HepG2 (cell line): ENCODE results near the gene DMBT1. TPM values are rescaled to one million over a fixed set of nuclear protein-coding genes. Genes with fewer than 3 reads are reported as not detected.

ENCODE experiments used
- ATAC-seq: fragments of 200-7000 bp; cut with Tn5 transposase; 3 replicates; pipeline ENCODE4 v1.9.1; 2020; ENCODE audit warnings: mild to moderate bottlenecking, moderate library complexity
- BruUV-seq: library from RNA; stranded (reverse); fragments of 400-500 nt; replicated peaks from 2 replicates; lab custom pipeline; 2021; lab: Mats Ljungman, UMichigan
- CTCF ChIA-PET: fragments of 300-600 bp; formaldehyde crosslinking; extraction: SDS; loops from one replicate; lab custom pipeline; 2021; ENCODE audit warnings: low total read pairs, inconsistent platforms, low intra/inter-chr PET ratio; lab: Yijun Ruan, JAX
- POLR2A ChIA-PET: fragments of 350-600 bp; sonication (Branson Sonifier 250); formaldehyde crosslinking; loops from one replicate; lab custom pipeline; 2020; ENCODE audit warnings: antibody characterized with exemption, inconsistent platforms; lab: Yijun Ruan, JAX
- DNase-seq: peaks from one replicate; pipeline ENCODE4 v3.0.0-alpha.2; 2015; ENCODE audit warnings: low spot score
- FAIRE-seq: peaks from 3 replicates; lab custom pipeline; 2011; peaks lifted over from hg19 to GRCh38; lab: Jason Lieb, UNC
- H2AFZ ChIP-seq: one replicate; pipeline ENCODE4 v1.6.1; 2011; ENCODE audit warnings: low read length, inconsistent platforms
- H3K27ac ChIP-seq: fragments of 300-600 bp; 3 replicates; pipeline ENCODE4 v1.8.0; 2011; ENCODE audit warnings: mixed run types, mild to moderate bottlenecking, mixed read lengths, low read length, inconsistent platforms; ENCODE audit not compliant: insufficient read depth; ENCODE audit errors: extremely low read length
- H3K27me3 ChIP-seq, 2 experiments: fragments of 200-600 bp in 1 of 2; 2 replicates in 1 of 2; 3 replicates in 1 of 2; pipeline versions ENCODE4 v1.6.0 to v1.8.0; 2011; ENCODE audit warnings: low read length in 2 of 2, mild to moderate bottlenecking in 2 of 2, moderate library complexity in 2 of 2, inconsistent platforms in 1 of 2; ENCODE audit not compliant: insufficient read depth in 2 of 2, control insufficient read depth in 1 of 2
- H3K36me3 ChIP-seq, 2 experiments: fragments of 200-600 bp in 1 of 2; replicated peaks in 1 of 2; 2 replicates in 1 of 2; 3 replicates in 1 of 2; pipeline versions ENCODE4 v1.5.1 to v1.8.0; 2011; ENCODE audit warnings: low read length in 2 of 2, inconsistent platforms in 1 of 2; ENCODE audit not compliant: insufficient read depth in 2 of 2, control insufficient read depth in 1 of 2
- H3K4me1 ChIP-seq: 2 replicates; pipeline ENCODE4 v1.5.1; 2012; ENCODE audit warnings: low read length, inconsistent platforms; ENCODE audit not compliant: insufficient read depth
- H3K4me2 ChIP-seq: 2 replicates; pipeline ENCODE4 v1.6.0; 2011; ENCODE audit warnings: low read depth, low read length, inconsistent platforms
- H3K4me3 ChIP-seq, 3 experiments: fragments of 200-600 bp in 1 of 3; sonication (generic), shearing (Covaris generic) in 1 of 3; replicated peaks in 1 of 3; 2 replicates each; pipeline ENCODE4 v1.5.1; 2011 to 2016; ENCODE audit warnings: low read length in 3 of 3, inconsistent platforms in 2 of 3, low read depth in 2 of 3, mild to moderate bottlenecking in 2 of 3, control low read depth in 1 of 3, mixed read lengths in 1 of 3; ENCODE audit not compliant: insufficient read depth in 1 of 3
- H3K79me2 ChIP-seq: one replicate; pipeline ENCODE4 v1.6.1; 2011; ENCODE audit warnings: low read length, inconsistent platforms; ENCODE audit not compliant: insufficient read depth
- H3K9ac ChIP-seq: 2 replicates; pipeline ENCODE4 v1.6.0; 2011; ENCODE audit warnings: mild to moderate bottlenecking, low read depth, low read length, inconsistent platforms; ENCODE audit not compliant: insufficient read depth
- H3K9me3 ChIP-seq: 2 replicates; pipeline ENCODE4 v1.5.1; 2012; ENCODE audit warnings: mild to moderate bottlenecking, low read length
- H4K20me1 ChIP-seq: 2 replicates; pipeline ENCODE4 v1.6.0; 2011; ENCODE audit warnings: inconsistent platforms, mild to moderate bottlenecking, low read length, moderate library complexity; ENCODE audit not compliant: insufficient read depth
- DR1 ChIP-seq: sonication (generic); formaldehyde crosslinking; IDR thresholded peaks from 2 replicates; pipeline ENCODE4 v1.8.0; 2021; ENCODE audit warnings: mild to moderate bottlenecking, missing genetic modification reagents, inconsistent platforms
- ISX ChIP-seq: sonication (generic); formaldehyde crosslinking; conservative IDR thresholded peaks from 2 replicates; pipeline ENCODE4 v1.5.0; 2020; ENCODE audit warnings: missing genetic modification reagents
- MEF2D ChIP-seq: sonication (generic); formaldehyde crosslinking; IDR thresholded peaks from 2 replicates; pipeline ENCODE4 v1.5.1; 2020; ENCODE audit warnings: mild to moderate bottlenecking, missing genetic modification reagents
- PHF20 ChIP-seq: sonication (generic); formaldehyde crosslinking; IDR thresholded peaks from 2 replicates; pipeline ENCODE4 v1.5.0; 2020; ENCODE audit warnings: mild to moderate bottlenecking, missing genetic modification reagents
- SNAI1 ChIP-seq: sonication (generic); formaldehyde crosslinking; IDR thresholded peaks from 2 replicates; pipeline ENCODE4 v1.5.0; 2020; ENCODE audit warnings: mild to moderate bottlenecking, missing genetic modification reagents, borderline replicate concordance
- SNAPC2 ChIP-seq: sonication (generic); formaldehyde crosslinking; IDR thresholded peaks from 2 replicates; pipeline ENCODE4 v1.8.1; 2022; ENCODE audit warnings: mild to moderate bottlenecking, missing genetic modification reagents
- TBX2 ChIP-seq: sonication (generic); formaldehyde crosslinking; IDR thresholded peaks from 2 replicates; pipeline ENCODE4 v1.5.0; 2020; ENCODE audit warnings: missing genetic modification reagents, mild to moderate bottlenecking, borderline replicate concordance
- TEAD3 ChIP-seq: optimal IDR thresholded peaks from 2 replicates; pipeline ENCODE3; 2016; ENCODE audit warnings: borderline replicate concordance
- U2AF1 ChIP-seq: fragments of 200-400 bp; formaldehyde crosslinking; optimal IDR thresholded peaks from 2 replicates; pipeline ENCODE3; 2017; ENCODE audit warnings: mild to moderate bottlenecking, low read depth, low read length
- YY1 ChIP-seq: IDR thresholded peaks from 2 replicates; pipeline ENCODE4 v1.6.1; 2011; ENCODE audit warnings: low read length, low read depth, moderate library complexity, mild to moderate bottlenecking; ENCODE audit not compliant: insufficient read depth, insufficient replicate concordance
- ZNF672 ChIP-seq: sonication (generic); formaldehyde crosslinking; IDR thresholded peaks from 2 replicates; pipeline ENCODE4 v1.8.1; 2022; ENCODE audit warnings: missing genetic modification reagents
- WGBS: methylation state at CpG from one replicate; pipeline ENCODE4 v1.1.6; 2017; ENCODE audit warnings: low lambda C conversion rate; 5-methylcytosine and 5-hydroxymethylcytosine counted together
- in situ Hi-C: cut with HindIII; loops from 2 replicates; pipeline ENCODE4 v1.10.0; 2017; ENCODE audit warnings: low pct_unique_long_range_greater_than_20kb; ENCODE audit not compliant: extremely low pct_ligation_motif_present
- intact Hi-C: fragments of 100-400 bp; cut with micrococcal nuclease; formaldehyde crosslinking; loops from one replicate; pipeline ENCODE4 v1.10.0; 2022; ENCODE audit not compliant: unreplicated experiment
- polyA plus RNA-seq, 8 experiments: library from polyadenylated mRNA; depleted of rRNA in 3 of 8; stranded (reverse) in 7 of 8; unstranded in 1 of 8; fragments of >200 nt; fragmentation: Illumina TruSeq in 4 of 8; extraction: Trizol in 4 of 8; gene quantifications; 2 replicates each; pipeline versions ENCODE4 v1.2.1 to v1.2.3, GENCODE V29; 2011 to 2016; ENCODE audit warnings: low read depth in 4 of 8, missing spikeins in 1 of 8, mixed read lengths in 1 of 8; ENCODE audit not compliant: insufficient read depth in 1 of 8
- total RNA-seq, 5 experiments: library from RNA; depleted of rRNA; stranded (reverse); fragments of >200 nt; fragmentation: Illumina TruSeq; extraction: Trizol; gene quantifications; 2 replicates each; pipeline ENCODE4 v1.2.3, GENCODE V29; 2016; ENCODE audit warnings: low read depth in 1 of 5
- TF ChIP-seq, protein P1 (sequence below): IDR thresholded peaks from 2 replicates; pipeline ENCODE4 v1.6.1; 2016; ENCODE audit warnings: low read depth, borderline replicate concordance
- TF ChIP-seq, protein P2 (sequence below): sonication (generic); formaldehyde crosslinking; IDR thresholded peaks from 2 replicates; pipeline ENCODE4 v1.5.1; 2020; ENCODE audit warnings: mild to moderate bottlenecking, missing genetic modification reagents, moderate library complexity
- TF ChIP-seq, protein P3 (sequence below): sonication (generic); formaldehyde crosslinking; IDR thresholded peaks from 2 replicates; pipeline ENCODE4 v1.5.1; 2020; ENCODE audit warnings: missing genetic modification reagents, mild to moderate bottlenecking, borderline replicate concordance

The DMBT1 gene
- total and polyA plus RNA-seq, 2 of the 13 experiments (the other 11 are each of a cell fraction or from before 2014, with no cell fraction given), result not detected

DNA sequence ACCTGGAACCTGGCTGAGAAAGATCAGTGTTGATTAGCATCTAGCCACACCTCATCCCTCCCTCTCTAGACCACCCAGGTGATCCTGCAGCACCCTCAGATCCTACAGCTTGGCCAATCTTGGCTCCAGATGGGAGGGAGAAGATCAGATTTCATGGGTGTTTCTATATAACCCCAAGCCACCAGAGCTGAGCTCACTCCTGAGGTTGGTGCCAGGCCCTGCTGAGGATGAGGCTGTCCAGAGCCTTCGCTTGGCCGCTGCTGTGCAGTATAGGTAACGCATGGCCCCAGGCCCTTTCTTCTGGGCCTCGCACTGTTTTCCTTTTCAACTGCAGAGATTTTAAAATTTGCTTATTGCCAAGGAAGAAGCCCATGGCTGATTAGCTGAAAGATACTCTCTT is 112.1 kb downstream of the DMBT1 start:
- WGBS, result 9% methylated on average over 4 of the region's 4 CpGs

DNA sequence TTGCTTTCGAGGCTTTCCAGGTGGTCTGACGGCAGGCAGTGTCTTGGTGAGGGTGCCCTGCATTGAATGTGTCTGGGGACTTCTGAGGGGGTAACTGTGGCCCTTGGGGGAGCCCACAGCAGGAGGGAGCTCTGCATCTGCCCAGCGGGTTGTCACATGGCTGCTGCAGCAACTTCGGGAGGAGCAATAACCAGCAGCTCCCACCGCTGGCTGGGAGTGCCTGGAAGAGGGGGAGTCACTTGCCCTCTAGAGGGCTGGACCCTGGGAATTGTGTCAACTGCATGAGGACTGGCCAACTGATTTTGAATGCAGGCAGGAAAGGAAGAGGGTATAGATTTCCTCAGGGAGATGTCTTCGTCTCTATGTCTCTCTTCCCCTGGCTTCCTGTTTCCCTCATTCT is 112.7 kb downstream of the DMBT1 start:
- Histone ChIP-seq H3K4me2 (no peak overlapping the region), H3K4me3 (no peak overlapping the region), H3K27ac (no peak overlapping the region), H3K27me3 (peaks cover 1 to 27% of the 10 kb centered on the region in 2 experiments; a peak in 3 of 5 replicates), H3K79me2 (no peaks in the 10 kb centered on the region), H3K9me3 (no peaks in the 10 kb centered on the region), H3K36me3 (no peaks in the 10 kb centered on the region), H3K4me1 (no peaks in the 10 kb centered on the region), H4K20me1 (no peaks in the 10 kb centered on the region), H3K9ac (no peak overlapping the region), H2AFZ (no peak overlapping the region)
- 2% methylated on average over 3 of the region's 6 CpGs for WGBS
- CTCF ChIA-PET, result no interaction called here
- BruUV-seq, result no TSS peak
- DNase-seq, result no peak
- in situ Hi-C loops (no loop called here), intact Hi-C loops (no loop called here)
- POLR2A ChIA-PET, result no interaction called here
- FAIRE-seq, result no peak
- no peak for ATAC-seq
- TF ChIP-seq PHF20 (no peak), ZNF672 (CRISPR knock-in tag) (no peak), TBX2 (no peak), SNAI1 (CRISPR knock-in tag) (no peak), YY1 (no peak), MEF2D (no peak), ISX (CRISPR knock-in tag) (no peak), U2AF1 (no peak), SNAPC2 (CRISPR knock-in tag) (no peak), DR1 (no peak), TEAD3 (CRISPR knock-in tag) (no peak)
- TF ChIP-seq, protein P1, sequence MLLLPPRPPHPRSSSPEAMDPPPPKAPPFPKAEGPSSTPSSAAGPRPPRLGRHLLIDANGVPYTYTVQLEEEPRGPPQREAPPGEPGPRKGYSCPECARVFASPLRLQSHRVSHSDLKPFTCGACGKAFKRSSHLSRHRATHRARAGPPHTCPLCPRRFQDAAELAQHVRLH, result no peak

More for the DNA sequence above, 112.1 kb downstream of the DMBT1 start:
- in situ Hi-C loops (no loop called here), intact Hi-C loops (no loop called here)
- CTCF ChIA-PET, result no interaction called here
- Histone ChIP-seq H3K4me1 (no peaks in the 10 kb centered on the region), H3K27me3 (peaks cover 1 to 27% of the 10 kb centered on the region in 2 experiments; a peak in 3 of 5 replicates), H3K9me3 (no peaks in the 10 kb centered on the region), H3K27ac (no peak overlapping the region), H3K4me3 (no peak overlapping the region), H3K9ac (no peak overlapping the region), H2AFZ (no peak overlapping the region), H3K36me3 (no peaks in the 10 kb centered on the region), H3K4me2 (no peak overlapping the region), H4K20me1 (no peaks in the 10 kb centered on the region), H3K79me2 (no peaks in the 10 kb centered on the region)
- ATAC-seq (no peak), FAIRE-seq (no peak), DNase-seq (no peak)
- TF ChIP-seq, protein P2, sequence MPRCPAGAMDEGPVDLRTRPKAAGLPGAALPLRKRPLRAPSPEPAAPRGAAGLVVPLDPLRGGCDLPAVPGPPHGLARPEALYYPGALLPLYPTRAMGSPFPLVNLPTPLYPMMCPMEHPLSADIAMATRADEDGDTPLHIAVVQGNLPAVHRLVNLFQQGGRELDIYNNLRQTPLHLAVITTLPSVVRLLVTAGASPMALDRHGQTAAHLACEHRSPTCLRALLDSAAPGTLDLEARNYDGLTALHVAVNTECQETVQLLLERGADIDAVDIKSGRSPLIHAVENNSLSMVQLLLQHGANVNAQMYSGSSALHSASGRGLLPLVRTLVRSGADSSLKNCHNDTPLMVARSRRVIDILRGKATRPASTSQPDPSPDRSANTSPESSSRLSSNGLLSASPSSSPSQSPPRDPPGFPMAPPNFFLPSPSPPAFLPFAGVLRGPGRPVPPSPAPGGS, result no peak
- TF ChIP-seq, protein P3, sequence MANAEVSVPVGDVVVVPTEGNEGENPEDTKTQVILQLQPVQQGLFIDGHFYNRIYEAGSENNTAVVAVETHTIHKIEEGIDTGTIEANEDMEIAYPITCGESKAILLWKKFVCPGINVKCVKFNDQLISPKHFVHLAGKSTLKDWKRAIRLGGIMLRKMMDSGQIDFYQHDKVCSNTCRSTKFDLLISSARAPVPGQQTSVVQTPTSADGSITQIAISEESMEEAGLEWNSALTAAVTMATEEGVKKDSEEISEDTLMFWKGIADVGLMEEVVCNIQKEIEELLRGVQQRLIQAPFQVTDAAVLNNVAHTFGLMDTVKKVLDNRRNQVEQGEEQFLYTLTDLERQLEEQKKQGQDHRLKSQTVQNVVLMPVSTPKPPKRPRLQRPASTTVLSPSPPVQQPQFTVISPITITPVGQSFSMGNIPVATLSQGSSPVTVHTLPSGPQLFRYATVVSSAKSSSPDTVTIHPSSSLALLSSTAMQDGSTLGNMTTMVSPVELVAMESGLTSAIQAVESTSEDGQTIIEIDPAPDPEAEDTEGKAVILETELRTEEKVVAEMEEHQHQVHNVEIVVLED (CRISPR knock-in tag), result no peak
- BruUV-seq, result no TSS peak
- POLR2A ChIA-PET, result no interaction called here
